K562 (cell line): ENCODE results near the gene SLC27A2. TPM values are rescaled to one million over a fixed set of nuclear protein-coding genes. Genes with fewer than 3 reads are reported as not detected.
A peak's percentile ranks its signal among the peaks of the same experiment; 100 is the strongest.

ENCODE experiments used
- ARID2 ChIP-seq: fragments of 450-650 bp; IDR thresholded peaks from 2 replicates; pipeline ENCODE4 v1.6.1; 2017; ENCODE audit warnings: antibody characterized with exemption, mild to moderate bottlenecking
- CREBBP ChIP-seq: IDR thresholded peaks from one replicate; pipeline ENCODE4 v1.6.1; 2012; ENCODE audit warnings: low read depth, mild to moderate bottlenecking, control low read depth, inconsistent platforms, low read length
- GABPB2 ChIP-seq: fragments of 250-450 bp; sonication (Bioruptor Pico); conservative IDR thresholded peaks from 2 replicates; pipeline ENCODE4 v1.5.1; 2021; ENCODE audit warnings: mild to moderate bottlenecking
- HMG20B ChIP-seq: fragments of 250-450 bp; sonication (Bioruptor Pico); IDR thresholded peaks from 2 replicates; pipeline ENCODE4 v1.5.0; 2021; ENCODE audit warnings: mild to moderate bottlenecking
- NFIC ChIP-seq: fragments of 450-650 bp; IDR thresholded peaks from 2 replicates; pipeline ENCODE4 v1.6.1; 2017; ENCODE audit warnings: mild to moderate bottlenecking, inconsistent platforms
- NR2C2 ChIP-seq, 2 experiments: fragments of 200-800 bp in 1 of 2; sonication (Bioruptor generic) in 1 of 2; sonication (generic) in 1 of 2; formaldehyde crosslinking in 1 of 2; IDR thresholded peaks; 2 replicates each; pipeline versions ENCODE4 v1.6.1 to v1.8.0; 2016 to 2022; ENCODE audit warnings: mild to moderate bottlenecking in 1 of 2, missing compliant biosample characterization in 1 of 2, missing genetic modification characterization in 1 of 2, missing genetic modification reagents in 1 of 2
- SMARCE1 ChIP-seq: fragments of 450-650 bp; IDR thresholded peaks from 2 replicates; pipeline ENCODE4 v1.7.1; 2016; ENCODE audit warnings: mild to moderate bottlenecking
- ZEB2 ChIP-seq: fragments of 450-650 bp; IDR thresholded peaks from 2 replicates; pipeline ENCODE4 v1.6.1; 2016
- polyA plus RNA-seq, 8 experiments: library from polyadenylated mRNA; depleted of rRNA in 4 of 8; stranded (reverse) in 5 of 8; unstranded in 3 of 8; fragments of >200 nt; fragmentation: Nextera tagmentation in 2 of 8; fragmentation: Illumina TruSeq in 1 of 8; extraction: Ambion mirVana in 2 of 8; extraction: Trizol in 1 of 8; gene quantifications; 2 replicates each; pipeline versions ENCODE4 v1.2.1 to v1.2.3, GENCODE V29; 2011 to 2014; ENCODE audit warnings: inconsistent platforms in 1 of 8, missing spikeins in 1 of 8
- total RNA-seq, 7 experiments: library from RNA; depleted of rRNA in 6 of 7; stranded (reverse); fragments of >200 nt in 6 of 7; fragmentation: Illumina TruSeq in 2 of 7; extraction: Trizol in 2 of 7; gene quantifications; 2 replicates each; pipeline versions ENCODE4 v1.2.1 to v1.2.3, GENCODE V29; 2011 to 2021; ENCODE audit warnings: low replicate concordance in 1 of 7
- TF ChIP-seq, protein P1 (sequence below), 2 experiments: fragments of 450-650 bp in 1 of 2; sonication (generic) in 1 of 2; formaldehyde crosslinking in 1 of 2; IDR thresholded peaks; 2 replicates each; pipeline versions ENCODE4 v1.7.1 to v1.9.0; 2016 to 2022; ENCODE audit warnings: inconsistent platforms in 1 of 2, mild to moderate bottlenecking in 1 of 2, missing genetic modification reagents in 1 of 2
- TF ChIP-seq, protein P2 (sequence below), 2 experiments: fragments of 450-650 bp; formaldehyde crosslinking in 1 of 2; IDR thresholded peaks; 2 replicates each; pipeline versions ENCODE4 v1.4.0 to v1.6.1; 2014 to 2020; ENCODE audit warnings: mild to moderate bottlenecking in 2 of 2, borderline replicate concordance in 1 of 2, low read depth in 1 of 2

The SLC27A2 gene
- total and polyA plus RNA-seq, 9 of the 15 experiments (the other 6 are each of a cell fraction or from before 2014, with no cell fraction given) = 4.9 to 38.0 (median 22.7) TPM

DNA sequence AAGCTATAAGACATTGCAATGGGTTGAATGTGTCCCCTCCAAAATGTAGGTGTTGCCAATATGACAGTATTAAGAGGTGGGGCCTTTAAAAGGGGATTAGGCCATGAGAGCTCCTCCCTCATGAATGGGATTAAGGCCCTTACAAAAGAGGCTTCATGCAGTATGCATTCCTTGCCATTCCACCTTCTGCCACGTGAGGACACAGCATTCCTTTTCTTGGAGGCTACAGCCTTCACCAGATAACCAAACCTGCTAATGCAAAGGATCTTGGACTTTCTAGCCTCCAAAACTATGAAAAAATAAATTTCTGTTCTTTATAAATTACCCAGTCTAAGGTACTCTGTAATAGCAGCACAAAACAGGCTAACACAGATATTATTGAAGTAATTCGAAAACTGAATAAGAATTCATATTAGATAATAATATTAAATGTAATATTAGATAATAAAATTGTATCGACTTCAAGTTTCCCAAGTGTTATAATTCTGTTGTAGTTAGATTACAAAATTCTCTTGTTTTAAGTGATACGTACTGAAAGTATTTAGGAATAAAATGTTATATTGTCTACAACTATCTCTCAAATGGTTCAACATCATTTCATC is 33.5 kb upstream of the SLC27A2 start (continued):
- TF ChIP-seq, protein P1, sequence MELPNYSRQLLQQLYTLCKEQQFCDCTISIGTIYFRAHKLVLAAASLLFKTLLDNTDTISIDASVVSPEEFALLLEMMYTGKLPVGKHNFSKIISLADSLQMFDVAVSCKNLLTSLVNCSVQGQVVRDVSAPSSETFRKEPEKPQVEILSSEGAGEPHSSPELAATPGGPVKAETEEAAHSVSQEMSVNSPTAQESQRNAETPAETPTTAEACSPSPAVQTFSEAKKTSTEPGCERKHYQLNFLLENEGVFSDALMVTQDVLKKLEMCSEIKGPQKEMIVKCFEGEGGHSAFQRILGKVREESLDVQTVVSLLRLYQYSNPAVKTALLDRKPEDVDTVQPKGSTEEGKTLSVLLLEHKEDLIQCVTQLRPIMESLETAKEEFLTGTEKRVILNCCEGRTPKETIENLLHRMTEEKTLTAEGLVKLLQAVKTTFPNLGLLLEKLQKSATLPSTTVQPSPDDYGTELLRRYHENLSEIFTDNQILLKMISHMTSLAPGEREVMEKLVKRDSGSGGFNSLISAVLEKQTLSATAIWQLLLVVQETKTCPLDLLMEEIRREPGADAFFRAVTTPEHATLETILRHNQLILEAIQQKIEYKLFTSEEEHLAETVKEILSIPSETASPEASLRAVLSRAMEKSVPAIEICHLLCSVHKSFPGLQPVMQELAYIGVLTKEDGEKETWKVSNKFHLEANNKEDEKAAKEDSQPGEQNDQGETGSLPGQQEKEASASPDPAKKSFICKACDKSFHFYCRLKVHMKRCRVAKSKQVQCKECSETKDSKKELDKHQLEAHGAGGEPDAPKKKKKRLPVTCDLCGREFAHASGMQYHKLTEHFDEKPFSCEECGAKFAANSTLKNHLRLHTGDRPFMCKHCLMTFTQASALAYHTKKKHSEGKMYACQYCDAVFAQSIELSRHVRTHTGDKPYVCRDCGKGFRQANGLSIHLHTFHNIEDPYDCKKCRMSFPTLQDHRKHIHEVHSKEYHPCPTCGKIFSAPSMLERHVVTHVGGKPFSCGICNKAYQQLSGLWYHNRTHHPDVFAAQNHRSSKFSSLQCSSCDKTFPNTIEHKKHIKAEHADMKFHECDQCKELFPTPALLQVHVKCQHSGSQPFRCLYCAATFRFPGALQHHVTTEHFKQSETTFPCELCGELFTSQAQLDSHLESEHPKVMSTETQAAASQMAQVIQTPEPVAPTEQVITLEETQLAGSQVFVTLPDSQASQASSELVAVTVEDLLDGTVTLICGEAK (IDR thresholded peaks at IDR 0.05) = peak; percentile 42; the same call in 1 of the 2 replicates
- TF ChIP-seq, protein P1 (CRISPR knock-in tag; IDR thresholded peaks at IDR 0.05) = no peak
- TF ChIP-seq ZEB2 (no peak), CREBBP (no peak), NR2C2 (CRISPR knock-in tag; IDR thresholded peaks at IDR 0.05) (no peak), NR2C2 (tag; IDR thresholded peaks at IDR 0.05) (no peak; the same call in 1 of the 2 replicates), SMARCE1 (no peak), ARID2 (peak; percentile 80), HMG20B (CRISPR knock-in tag) (no peak), NFIC (no peak), GABPB2 (CRISPR knock-in tag) (no peak)
- TF ChIP-seq, protein P2, sequence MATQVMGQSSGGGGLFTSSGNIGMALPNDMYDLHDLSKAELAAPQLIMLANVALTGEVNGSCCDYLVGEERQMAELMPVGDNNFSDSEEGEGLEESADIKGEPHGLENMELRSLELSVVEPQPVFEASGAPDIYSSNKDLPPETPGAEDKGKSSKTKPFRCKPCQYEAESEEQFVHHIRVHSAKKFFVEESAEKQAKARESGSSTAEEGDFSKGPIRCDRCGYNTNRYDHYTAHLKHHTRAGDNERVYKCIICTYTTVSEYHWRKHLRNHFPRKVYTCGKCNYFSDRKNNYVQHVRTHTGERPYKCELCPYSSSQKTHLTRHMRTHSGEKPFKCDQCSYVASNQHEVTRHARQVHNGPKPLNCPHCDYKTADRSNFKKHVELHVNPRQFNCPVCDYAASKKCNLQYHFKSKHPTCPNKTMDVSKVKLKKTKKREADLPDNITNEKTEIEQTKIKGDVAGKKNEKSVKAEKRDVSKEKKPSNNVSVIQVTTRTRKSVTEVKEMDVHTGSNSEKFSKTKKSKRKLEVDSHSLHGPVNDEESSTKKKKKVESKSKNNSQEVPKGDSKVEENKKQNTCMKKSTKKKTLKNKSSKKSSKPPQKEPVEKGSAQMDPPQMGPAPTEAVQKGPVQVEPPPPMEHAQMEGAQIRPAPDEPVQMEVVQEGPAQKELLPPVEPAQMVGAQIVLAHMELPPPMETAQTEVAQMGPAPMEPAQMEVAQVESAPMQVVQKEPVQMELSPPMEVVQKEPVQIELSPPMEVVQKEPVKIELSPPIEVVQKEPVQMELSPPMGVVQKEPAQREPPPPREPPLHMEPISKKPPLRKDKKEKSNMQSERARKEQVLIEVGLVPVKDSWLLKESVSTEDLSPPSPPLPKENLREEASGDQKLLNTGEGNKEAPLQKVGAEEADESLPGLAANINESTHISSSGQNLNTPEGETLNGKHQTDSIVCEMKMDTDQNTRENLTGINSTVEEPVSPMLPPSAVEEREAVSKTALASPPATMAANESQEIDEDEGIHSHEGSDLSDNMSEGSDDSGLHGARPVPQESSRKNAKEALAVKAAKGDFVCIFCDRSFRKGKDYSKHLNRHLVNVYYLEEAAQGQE (IDR thresholded peaks at IDR 0.05; ENCODE audit: borderline replicate concordance) = peak; percentile 92
- TF ChIP-seq, protein P2 (CRISPR knock-in tag; IDR thresholded peaks at IDR 0.05; ENCODE audit: low read depth) = no peak
